MM.1S (cell line): Measurements from ENCODE around the gene CCDC90B.

Experiments
- EZH2 ChIP-seq: fragments of 300-600 bp; sonication (generic); optimal IDR thresholded peaks from 2 replicates; pipeline ENCODE3; 2017; ENCODE audit warnings: low read depth, mild to moderate bottlenecking, antibody characterized with exemption, low read length, mixed read lengths
- TF ChIP-seq, protein P1 (sequence below): fragments of 300-600 bp; sonication (generic); IDR thresholded peaks from 2 replicates; pipeline ENCODE4 v1.5.1; 2016; ENCODE audit warnings: antibody characterized with exemption, low read length, mixed read lengths

DNA sequence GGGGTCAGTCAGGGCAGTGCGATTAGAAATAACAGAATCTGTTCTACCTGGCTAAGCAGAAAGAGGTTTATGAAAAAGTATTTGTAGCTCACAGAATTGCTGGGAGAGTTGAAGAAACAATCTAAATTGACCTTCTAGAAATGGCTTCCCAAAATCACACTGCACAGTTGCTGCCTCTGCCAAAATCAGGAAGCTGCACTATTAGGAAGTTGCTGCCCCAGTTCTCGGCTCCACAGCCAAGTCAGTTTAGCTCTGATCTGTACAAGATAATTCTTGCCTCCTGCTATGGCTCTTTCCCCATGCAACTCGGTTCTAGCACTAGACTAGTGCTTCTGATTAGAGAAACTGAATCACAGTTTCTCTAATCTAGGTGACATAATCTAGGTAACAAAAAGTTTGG lies 16.0 kb upstream of the CCDC90B start:
- TF ChIP-seq, protein P1, sequence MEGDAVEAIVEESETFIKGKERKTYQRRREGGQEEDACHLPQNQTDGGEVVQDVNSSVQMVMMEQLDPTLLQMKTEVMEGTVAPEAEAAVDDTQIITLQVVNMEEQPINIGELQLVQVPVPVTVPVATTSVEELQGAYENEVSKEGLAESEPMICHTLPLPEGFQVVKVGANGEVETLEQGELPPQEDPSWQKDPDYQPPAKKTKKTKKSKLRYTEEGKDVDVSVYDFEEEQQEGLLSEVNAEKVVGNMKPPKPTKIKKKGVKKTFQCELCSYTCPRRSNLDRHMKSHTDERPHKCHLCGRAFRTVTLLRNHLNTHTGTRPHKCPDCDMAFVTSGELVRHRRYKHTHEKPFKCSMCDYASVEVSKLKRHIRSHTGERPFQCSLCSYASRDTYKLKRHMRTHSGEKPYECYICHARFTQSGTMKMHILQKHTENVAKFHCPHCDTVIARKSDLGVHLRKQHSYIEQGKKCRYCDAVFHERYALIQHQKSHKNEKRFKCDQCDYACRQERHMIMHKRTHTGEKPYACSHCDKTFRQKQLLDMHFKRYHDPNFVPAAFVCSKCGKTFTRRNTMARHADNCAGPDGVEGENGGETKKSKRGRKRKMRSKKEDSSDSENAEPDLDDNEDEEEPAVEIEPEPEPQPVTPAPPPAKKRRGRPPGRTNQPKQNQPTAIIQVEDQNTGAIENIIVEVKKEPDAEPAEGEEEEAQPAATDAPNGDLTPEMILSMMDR = no peak
- no peak for TF ChIP-seq EZH2
